HEK293 (cell line): ENCODE measurements around the gene NAP1L4.

Experiments used
- CTCF ChIA-PET: fragments of 350-600 bp; formaldehyde crosslinking; extraction: SDS; loops from one replicate; lab custom pipeline; 2021; ENCODE audit warnings: antibody characterized with exemption; lab: Yijun Ruan, JAX
- POLR2A ChIA-PET: fragments of 300-600 bp; formaldehyde crosslinking; extraction: SDS; loops from one replicate; lab custom pipeline; 2020; ENCODE audit warnings: antibody characterized with exemption, inconsistent platforms; lab: Yijun Ruan, JAX
- H3K27ac ChIP-seq: fragments of 200-500 bp; sonication (Bioruptor generic); 2 replicates; pipeline ENCODE4 v1.5.1; 2014; ENCODE audit warnings: low read depth, low read length, control low read depth, inconsistent platforms; ENCODE audit errors: extremely low read depth
- H3K36me3 ChIP-seq, 2 experiments: fragments of 200-500 bp in 1 of 2; sonication (Bioruptor generic) in 1 of 2; 1 replicate in 1 of 2; 2 replicates in 1 of 2; pipeline ENCODE4 v1.5.1; 2014 to 2017; ENCODE audit warnings: inconsistent platforms in 2 of 2, low read length in 2 of 2; ENCODE audit not compliant: control insufficient read depth in 2 of 2, insufficient read depth in 1 of 2
- H3K4me1 ChIP-seq: fragments of 200-500 bp; sonication (Bioruptor generic); 2 replicates; pipeline ENCODE4 v1.5.1; 2014; ENCODE audit warnings: mild to moderate bottlenecking, low read length, inconsistent platforms; ENCODE audit not compliant: control insufficient read depth, insufficient read depth
- H3K4me3 ChIP-seq: 2 replicates; pipeline ENCODE4 v1.5.1; 2011; ENCODE audit warnings: low read depth, mild to moderate bottlenecking, control low read depth, low read length, moderate library complexity
- H3K9me3 ChIP-seq: fragments of 200-500 bp; sonication (Bioruptor generic); 2 replicates; pipeline ENCODE4 v1.5.1; 2014; ENCODE audit warnings: low read depth, low read length, inconsistent platforms; ENCODE audit not compliant: control insufficient read depth, insufficient read depth
- GLIS1 ChIP-seq: fragments of 450-650 bp; formaldehyde crosslinking; IDR thresholded peaks from 2 replicates; pipeline ENCODE4 v1.5.1; 2016; ENCODE audit warnings: missing biosample characterization, missing genetic modification characterization
- GLIS2 ChIP-seq: fragments of 450-650 bp; formaldehyde crosslinking; IDR thresholded peaks from 2 replicates; pipeline ENCODE4 v1.5.1; 2016; ENCODE audit warnings: missing biosample characterization, missing genetic modification characterization
- KLF10 ChIP-seq: fragments of 450-650 bp; IDR thresholded peaks from 2 replicates; pipeline ENCODE4 v1.5.1; 2018; ENCODE audit warnings: missing biosample characterization, mild to moderate bottlenecking, missing genetic modification characterization
- ZBTB1 ChIP-seq: fragments of 450-650 bp; formaldehyde crosslinking; IDR thresholded peaks from 2 replicates; pipeline ENCODE4 v1.5.1; 2016; ENCODE audit warnings: missing biosample characterization, missing genetic modification characterization
- ZBTB48 ChIP-seq: fragments of 450-650 bp; formaldehyde crosslinking; IDR thresholded peaks from 2 replicates; pipeline ENCODE4 v1.5.1; 2016; ENCODE audit warnings: missing biosample characterization, missing genetic modification characterization
- ZEB2 ChIP-seq: fragments of 450-650 bp; formaldehyde crosslinking; IDR thresholded peaks from 2 replicates; pipeline ENCODE4 v1.5.1; 2016; ENCODE audit warnings: missing biosample characterization, missing genetic modification characterization
- ZIC2 ChIP-seq: fragments of 450-650 bp; formaldehyde crosslinking; IDR thresholded peaks from 2 replicates; pipeline ENCODE4 v1.5.1; 2016; ENCODE audit warnings: missing biosample characterization, missing genetic modification characterization
- ZNF140 ChIP-seq: fragments of 450-650 bp; formaldehyde crosslinking; IDR thresholded peaks from 2 replicates; pipeline ENCODE4 v1.5.1; 2016; ENCODE audit warnings: missing biosample characterization, missing genetic modification characterization
- ZNF155 ChIP-seq: fragments of 450-650 bp; formaldehyde crosslinking; IDR thresholded peaks from 2 replicates; pipeline ENCODE4 v1.5.1; 2016; ENCODE audit warnings: missing biosample characterization, missing genetic modification characterization
- ZNF16 ChIP-seq: fragments of 450-650 bp; formaldehyde crosslinking; IDR thresholded peaks from 2 replicates; pipeline ENCODE4 v1.5.1; 2016; ENCODE audit warnings: low read depth, missing biosample characterization, missing genetic modification characterization
- ZNF169 ChIP-seq: fragments of 450-650 bp; formaldehyde crosslinking; IDR thresholded peaks from 2 replicates; pipeline ENCODE4 v1.5.1; 2016; ENCODE audit warnings: missing biosample characterization, missing genetic modification characterization
- ZNF335 ChIP-seq: fragments of 450-650 bp; formaldehyde crosslinking; conservative IDR thresholded peaks from 2 replicates; pipeline ENCODE4 v1.5.1; 2016; ENCODE audit warnings: missing biosample characterization, missing genetic modification characterization
- ZNF433 ChIP-seq: fragments of 450-650 bp; formaldehyde crosslinking; IDR thresholded peaks from 2 replicates; pipeline ENCODE4 v1.5.1; 2016; ENCODE audit warnings: missing biosample characterization, missing genetic modification characterization, low read depth
- ZNF629 ChIP-seq: fragments of 450-650 bp; formaldehyde crosslinking; IDR thresholded peaks from 2 replicates; pipeline ENCODE4 v1.5.1; 2017; ENCODE audit warnings: missing biosample characterization, missing genetic modification characterization
- ZNF664 ChIP-seq: fragments of 450-650 bp; formaldehyde crosslinking; IDR thresholded peaks from 2 replicates; pipeline ENCODE4 v1.5.1; 2016; ENCODE audit warnings: missing biosample characterization, missing genetic modification characterization
- TF ChIP-seq, protein P1 (sequence below): fragments of 450-650 bp; IDR thresholded peaks from 2 replicates; pipeline ENCODE4 v1.5.1; 2018; ENCODE audit warnings: missing biosample characterization, mild to moderate bottlenecking, missing genetic modification characterization
- TF ChIP-seq, protein P2 (sequence below): fragments of 450-650 bp; formaldehyde crosslinking; IDR thresholded peaks from 2 replicates; pipeline ENCODE4 v1.5.0; 2017; ENCODE audit warnings: missing biosample characterization, missing genetic modification characterization, borderline replicate concordance
- TF ChIP-seq, protein P3 (sequence below): fragments of 450-650 bp; formaldehyde crosslinking; IDR thresholded peaks from 2 replicates; pipeline ENCODE4 v1.5.1; 2016; ENCODE audit warnings: missing biosample characterization, missing genetic modification characterization
- TF ChIP-seq, protein P4 (sequence below): fragments of 450-650 bp; formaldehyde crosslinking; IDR thresholded peaks from 2 replicates; pipeline ENCODE4 v1.5.1; 2016; ENCODE audit warnings: missing biosample characterization, missing genetic modification characterization, borderline replicate concordance
- TF ChIP-seq, protein P5 (sequence below): fragments of 450-650 bp; formaldehyde crosslinking; IDR thresholded peaks from 2 replicates; pipeline ENCODE4 v1.5.1; 2017; ENCODE audit warnings: missing biosample characterization, missing genetic modification characterization
- TF ChIP-seq, protein P6 (sequence below): fragments of 450-650 bp; formaldehyde crosslinking; IDR thresholded peaks from 2 replicates; pipeline ENCODE4 v1.5.1; 2016; ENCODE audit warnings: missing biosample characterization, missing genetic modification characterization

NAP1L4 gene

DNA sequence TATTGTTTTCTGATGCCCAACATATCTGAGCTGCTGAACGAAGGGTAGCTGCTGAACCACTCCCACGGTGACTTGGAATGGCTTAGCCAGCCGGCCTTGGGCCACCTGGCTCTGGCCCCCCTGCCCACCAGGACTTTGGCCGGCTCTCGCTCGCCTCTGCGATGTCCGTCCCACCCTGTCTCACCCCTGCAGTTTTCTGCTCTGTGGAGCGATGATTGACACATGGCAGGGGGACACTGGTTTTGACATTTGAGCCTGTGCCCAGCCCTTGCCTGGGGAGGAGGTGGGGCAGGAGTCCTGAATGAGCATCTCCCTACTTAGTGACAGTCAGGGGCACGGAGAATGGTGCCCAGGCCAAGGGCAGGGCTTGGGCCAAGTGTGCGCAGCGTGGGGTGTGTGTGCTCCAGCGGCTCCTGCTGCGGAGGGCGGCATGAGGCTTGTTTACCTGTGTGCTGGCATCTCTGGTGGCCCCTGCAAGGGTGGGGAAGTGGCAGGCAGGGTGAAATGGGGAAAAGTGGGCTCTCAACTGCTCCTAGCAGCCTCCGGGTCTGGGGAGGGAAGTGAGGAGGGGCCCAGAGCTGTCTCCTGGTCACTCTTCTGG lies 90.8 kb downstream of the NAP1L4 start (continued):
- TF ChIP-seq ZNF664 (tag by site-specific recombination) = no peak
- TF ChIP-seq KLF10 (tag by site-specific recombination) = no peak
- TF ChIP-seq, protein P1, sequence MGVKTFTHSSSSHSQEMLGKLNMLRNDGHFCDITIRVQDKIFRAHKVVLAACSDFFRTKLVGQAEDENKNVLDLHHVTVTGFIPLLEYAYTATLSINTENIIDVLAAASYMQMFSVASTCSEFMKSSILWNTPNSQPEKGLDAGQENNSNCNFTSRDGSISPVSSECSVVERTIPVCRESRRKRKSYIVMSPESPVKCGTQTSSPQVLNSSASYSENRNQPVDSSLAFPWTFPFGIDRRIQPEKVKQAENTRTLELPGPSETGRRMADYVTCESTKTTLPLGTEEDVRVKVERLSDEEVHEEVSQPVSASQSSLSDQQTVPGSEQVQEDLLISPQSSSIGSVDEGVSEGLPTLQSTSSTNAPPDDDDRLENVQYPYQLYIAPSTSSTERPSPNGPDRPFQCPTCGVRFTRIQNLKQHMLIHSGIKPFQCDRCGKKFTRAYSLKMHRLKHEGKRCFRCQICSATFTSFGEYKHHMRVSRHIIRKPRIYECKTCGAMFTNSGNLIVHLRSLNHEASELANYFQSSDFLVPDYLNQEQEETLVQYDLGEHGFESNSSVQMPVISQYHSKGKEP (tag by site-specific recombination) = no peak
- TF ChIP-seq ZNF169 (tag by site-specific recombination) = no peak
- TF ChIP-seq ZNF140 (tag by site-specific recombination) = no peak
- TF ChIP-seq ZNF155 (tag by site-specific recombination) = no peak
- TF ChIP-seq, protein P2, sequence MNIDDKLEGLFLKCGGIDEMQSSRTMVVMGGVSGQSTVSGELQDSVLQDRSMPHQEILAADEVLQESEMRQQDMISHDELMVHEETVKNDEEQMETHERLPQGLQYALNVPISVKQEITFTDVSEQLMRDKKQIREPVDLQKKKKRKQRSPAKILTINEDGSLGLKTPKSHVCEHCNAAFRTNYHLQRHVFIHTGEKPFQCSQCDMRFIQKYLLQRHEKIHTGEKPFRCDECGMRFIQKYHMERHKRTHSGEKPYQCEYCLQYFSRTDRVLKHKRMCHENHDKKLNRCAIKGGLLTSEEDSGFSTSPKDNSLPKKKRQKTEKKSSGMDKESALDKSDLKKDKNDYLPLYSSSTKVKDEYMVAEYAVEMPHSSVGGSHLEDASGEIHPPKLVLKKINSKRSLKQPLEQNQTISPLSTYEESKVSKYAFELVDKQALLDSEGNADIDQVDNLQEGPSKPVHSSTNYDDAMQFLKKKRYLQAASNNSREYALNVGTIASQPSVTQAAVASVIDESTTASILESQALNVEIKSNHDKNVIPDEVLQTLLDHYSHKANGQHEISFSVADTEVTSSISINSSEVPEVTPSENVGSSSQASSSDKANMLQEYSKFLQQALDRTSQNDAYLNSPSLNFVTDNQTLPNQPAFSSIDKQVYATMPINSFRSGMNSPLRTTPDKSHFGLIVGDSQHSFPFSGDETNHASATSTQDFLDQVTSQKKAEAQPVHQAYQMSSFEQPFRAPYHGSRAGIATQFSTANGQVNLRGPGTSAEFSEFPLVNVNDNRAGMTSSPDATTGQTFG (tag by site-specific recombination) = no peak
- TF ChIP-seq, protein P3, sequence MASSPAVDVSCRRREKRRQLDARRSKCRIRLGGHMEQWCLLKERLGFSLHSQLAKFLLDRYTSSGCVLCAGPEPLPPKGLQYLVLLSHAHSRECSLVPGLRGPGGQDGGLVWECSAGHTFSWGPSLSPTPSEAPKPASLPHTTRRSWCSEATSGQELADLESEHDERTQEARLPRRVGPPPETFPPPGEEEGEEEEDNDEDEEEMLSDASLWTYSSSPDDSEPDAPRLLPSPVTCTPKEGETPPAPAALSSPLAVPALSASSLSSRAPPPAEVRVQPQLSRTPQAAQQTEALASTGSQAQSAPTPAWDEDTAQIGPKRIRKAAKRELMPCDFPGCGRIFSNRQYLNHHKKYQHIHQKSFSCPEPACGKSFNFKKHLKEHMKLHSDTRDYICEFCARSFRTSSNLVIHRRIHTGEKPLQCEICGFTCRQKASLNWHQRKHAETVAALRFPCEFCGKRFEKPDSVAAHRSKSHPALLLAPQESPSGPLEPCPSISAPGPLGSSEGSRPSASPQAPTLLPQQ (tag by site-specific recombination) = no peak

DNA sequence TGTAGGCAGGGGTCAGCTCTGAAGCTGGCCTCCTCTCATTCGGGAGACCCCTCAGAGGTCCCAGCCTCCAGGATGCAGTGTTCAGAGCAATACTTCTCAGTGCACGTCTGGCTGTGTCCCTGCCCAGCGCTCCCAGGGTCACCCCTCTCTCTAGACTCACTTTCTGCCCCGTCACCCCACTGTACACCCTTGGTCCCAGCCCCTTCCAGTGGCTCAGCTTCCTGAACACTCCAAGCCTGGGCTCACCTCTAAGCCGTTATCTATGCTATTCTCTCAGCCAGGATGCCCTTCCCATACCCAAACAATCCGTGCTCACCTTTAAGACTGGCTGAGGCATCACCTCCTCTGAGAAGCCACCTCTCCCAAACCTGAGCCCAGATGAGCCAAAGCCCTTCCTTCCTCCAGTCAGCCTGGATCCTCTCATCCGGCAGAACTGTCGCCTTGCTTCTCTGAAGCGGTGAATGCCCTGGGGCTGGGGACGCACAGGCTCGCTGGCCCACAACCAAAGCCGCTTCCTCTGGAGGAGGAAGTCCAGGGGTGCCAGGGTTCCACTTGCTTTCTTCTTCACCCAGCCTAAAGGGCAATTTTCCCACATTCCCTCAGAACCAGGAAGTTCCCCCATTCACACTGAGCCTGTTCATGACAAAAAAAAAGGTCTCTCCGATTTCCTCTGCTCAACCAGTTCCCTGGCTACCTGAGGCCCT lies 92.9 kb downstream of the NAP1L4 start:
- H3K4me1 ChIP-seq = no peaks in the 10 kb centered on the region

DNA sequence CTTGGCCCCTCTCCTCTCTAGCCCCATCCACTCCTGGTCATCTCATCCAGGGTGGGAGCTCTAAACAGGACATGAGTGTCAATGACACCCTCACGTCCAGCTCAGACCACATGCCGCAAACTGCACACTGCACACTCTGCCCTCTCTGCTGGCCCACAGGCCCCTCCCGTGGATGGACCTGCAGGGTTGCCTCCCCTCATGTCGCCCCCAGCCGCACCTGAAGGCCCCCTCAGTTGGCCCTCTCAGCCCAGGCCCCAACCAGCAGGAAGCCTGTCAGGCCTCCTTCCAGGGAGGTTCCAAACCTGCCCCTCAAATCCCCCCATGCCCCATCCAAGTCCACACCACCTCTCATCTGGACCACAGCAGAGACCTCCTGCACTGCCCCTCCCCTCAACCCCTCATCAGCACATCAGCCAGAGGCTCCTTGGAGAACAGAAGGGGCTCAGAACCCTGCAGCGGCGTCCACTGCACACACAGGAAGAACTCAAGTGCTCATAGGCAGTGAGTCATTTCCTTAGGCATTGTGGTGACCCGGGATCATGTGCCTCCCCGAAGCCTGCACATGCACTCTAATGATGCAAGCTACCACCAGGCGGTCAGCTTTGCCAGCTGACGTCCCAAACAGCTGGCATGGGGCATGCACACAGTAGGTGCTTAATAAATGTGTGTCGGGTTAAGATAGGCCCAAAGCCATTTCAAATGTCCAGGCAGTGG lies 93.6 kb downstream of the NAP1L4 start:
- no peaks in the 10 kb centered on the region for H3K36me3 ChIP-seq
- ChIA-PET POLR2A (interaction anchor here (1.0 to 1.2 kb wide), 2 partner anchors 22 to 31 kb away, joined by 3 to 6 read pairs; partner anchors contain the start of gene PHLDA2), CTCF (interaction anchor here (0.6 to 1.3 kb wide), 3 partner anchors 11 to 444 kb away, joined by 3 to 5 read pairs (median 5); no protein-coding TSS in a partner anchor)
- H3K9me3 ChIP-seq = no peaks in the 10 kb centered on the region
- H3K4me3 ChIP-seq = no peak overlapping the region
- no peaks in the 10 kb centered on the region for H3K4me1 ChIP-seq
- TF ChIP-seq, protein P4, sequence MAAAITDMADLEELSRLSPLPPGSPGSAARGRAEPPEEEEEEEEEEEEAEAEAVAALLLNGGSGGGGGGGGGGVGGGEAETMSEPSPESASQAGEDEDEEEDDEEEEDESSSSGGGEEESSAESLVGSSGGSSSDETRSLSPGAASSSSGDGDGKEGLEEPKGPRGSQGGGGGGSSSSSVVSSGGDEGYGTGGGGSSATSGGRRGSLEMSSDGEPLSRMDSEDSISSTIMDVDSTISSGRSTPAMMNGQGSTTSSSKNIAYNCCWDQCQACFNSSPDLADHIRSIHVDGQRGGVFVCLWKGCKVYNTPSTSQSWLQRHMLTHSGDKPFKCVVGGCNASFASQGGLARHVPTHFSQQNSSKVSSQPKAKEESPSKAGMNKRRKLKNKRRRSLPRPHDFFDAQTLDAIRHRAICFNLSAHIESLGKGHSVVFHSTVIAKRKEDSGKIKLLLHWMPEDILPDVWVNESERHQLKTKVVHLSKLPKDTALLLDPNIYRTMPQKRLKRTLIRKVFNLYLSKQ = no peak
- TF ChIP-seq ZNF629 (tag by site-specific recombination) (peak; percentile 61), ZNF16 (tag by site-specific recombination) (no peak), GLIS1 (tag by site-specific recombination) (peak; percentile 86), ZEB2 (tag by site-specific recombination) (peak; percentile 37; the same call in 1 of the 2 replicates), ZIC2 (peak; percentile 63), ZNF335 (tag by site-specific recombination) (no peak), GLIS2 (tag by site-specific recombination) (peak; percentile 41; the same call in 1 of the 2 replicates), ZBTB1 (tag by site-specific recombination) (no peak)
- TF ChIP-seq, protein P5, sequence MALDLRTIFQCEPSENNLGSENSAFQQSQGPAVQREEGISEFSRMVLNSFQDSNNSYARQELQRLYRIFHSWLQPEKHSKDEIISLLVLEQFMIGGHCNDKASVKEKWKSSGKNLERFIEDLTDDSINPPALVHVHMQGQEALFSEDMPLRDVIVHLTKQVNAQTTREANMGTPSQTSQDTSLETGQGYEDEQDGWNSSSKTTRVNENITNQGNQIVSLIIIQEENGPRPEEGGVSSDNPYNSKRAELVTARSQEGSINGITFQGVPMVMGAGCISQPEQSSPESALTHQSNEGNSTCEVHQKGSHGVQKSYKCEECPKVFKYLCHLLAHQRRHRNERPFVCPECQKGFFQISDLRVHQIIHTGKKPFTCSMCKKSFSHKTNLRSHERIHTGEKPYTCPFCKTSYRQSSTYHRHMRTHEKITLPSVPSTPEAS (tag by site-specific recombination) = 0 out of 2 replicates have a peak, but pooled peaks have one; percentile 29
- TF ChIP-seq, protein P6, sequence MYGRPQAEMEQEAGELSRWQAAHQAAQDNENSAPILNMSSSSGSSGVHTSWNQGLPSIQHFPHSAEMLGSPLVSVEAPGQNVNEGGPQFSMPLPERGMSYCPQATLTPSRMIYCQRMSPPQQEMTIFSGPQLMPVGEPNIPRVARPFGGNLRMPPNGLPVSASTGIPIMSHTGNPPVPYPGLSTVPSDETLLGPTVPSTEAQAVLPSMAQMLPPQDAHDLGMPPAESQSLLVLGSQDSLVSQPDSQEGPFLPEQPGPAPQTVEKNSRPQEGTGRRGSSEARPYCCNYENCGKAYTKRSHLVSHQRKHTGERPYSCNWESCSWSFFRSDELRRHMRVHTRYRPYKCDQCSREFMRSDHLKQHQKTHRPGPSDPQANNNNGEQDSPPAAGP (tag by site-specific recombination) = no peak
- H3K27ac ChIP-seq = no peak overlapping the region

More for the DNA sequence above, 92.9 kb downstream of the NAP1L4 start:
- H3K36me3 ChIP-seq = no peaks in the 10 kb centered on the region
- no peak overlapping the region for H3K27ac ChIP-seq
- H3K9me3 ChIP-seq = no peaks in the 10 kb centered on the region
- no peak overlapping the region for H3K4me3 ChIP-seq
- TF ChIP-seq ZNF433 (no peak), ZBTB48 (peak; percentile 85)
- POLR2A ChIA-PET = interaction anchor here (1.0 to 1.2 kb wide), 2 partner anchors 21 to 30 kb away, joined by 3 to 6 read pairs; partner anchors contain the start of gene PHLDA2
- CTCF ChIA-PET = interaction anchor here (0.6 to 1.3 kb wide), 2 partner anchors 366 to 443 kb away, joined by 3 to 5 read pairs; no protein-coding TSS in a partner anchor
